OCI-LY3 (cell line): ENCODE measurements around the gene MIEF1.

Experiments
- EZH2phosphoT487 ChIP-seq: fragments of 200-600 bp; shearing (Covaris generic); IDR thresholded peaks from 2 replicates; pipeline ENCODE4 v1.6.1; 2018; ENCODE audit warnings: antibody characterized with exemption, mixed run types, low read depth
- TF ChIP-seq, protein P1 (sequence below): fragments of 200-600, 300-600 bp; sonication (generic); IDR thresholded peaks from 2 replicates; pipeline ENCODE4 v1.5.1; 2014; ENCODE audit warnings: antibody characterized with exemption, low read length, low read depth

DNA sequence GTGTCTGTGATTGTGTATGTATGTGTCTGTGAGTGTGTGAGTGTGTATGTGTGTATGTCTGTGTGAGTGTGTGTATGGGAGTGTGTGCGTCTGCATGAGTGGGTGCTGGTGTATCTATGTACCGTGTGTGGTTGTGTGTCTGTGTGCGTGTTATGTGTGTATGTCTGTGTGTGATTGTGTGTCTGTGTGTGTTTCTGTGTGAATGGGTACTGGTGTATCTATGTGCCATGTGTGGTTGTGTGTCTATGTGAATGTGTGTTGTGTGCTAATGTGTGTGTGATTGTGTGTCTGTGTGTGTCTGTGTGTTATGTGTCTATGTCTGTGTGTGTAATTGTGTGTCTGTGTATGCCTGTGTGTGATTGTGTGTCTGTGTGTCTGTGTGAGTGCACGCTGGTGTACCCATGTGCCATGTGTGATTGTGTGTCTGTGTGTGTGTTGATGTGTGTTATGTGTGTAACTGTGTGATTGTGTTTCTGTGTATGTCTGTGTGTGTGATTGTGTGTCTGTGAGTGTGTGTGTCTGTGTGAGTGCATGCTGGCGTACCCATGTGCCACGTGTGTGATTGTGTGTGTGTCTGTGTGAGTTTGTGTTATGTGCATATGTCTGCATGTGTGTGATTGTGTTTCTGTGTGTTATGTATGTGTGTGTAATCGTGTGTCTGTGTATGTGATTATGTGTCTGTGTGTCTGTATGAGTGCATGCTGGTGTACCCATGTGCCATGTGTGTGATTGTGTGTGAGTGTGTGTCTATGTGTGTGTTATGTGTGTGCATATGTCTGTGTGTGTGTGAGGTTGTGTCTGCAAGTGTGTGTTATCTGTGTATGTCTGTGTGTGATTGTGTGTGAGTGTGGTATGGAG lies 61.7 kb downstream of the MIEF1 start:
- TF ChIP-seq, protein P1, sequence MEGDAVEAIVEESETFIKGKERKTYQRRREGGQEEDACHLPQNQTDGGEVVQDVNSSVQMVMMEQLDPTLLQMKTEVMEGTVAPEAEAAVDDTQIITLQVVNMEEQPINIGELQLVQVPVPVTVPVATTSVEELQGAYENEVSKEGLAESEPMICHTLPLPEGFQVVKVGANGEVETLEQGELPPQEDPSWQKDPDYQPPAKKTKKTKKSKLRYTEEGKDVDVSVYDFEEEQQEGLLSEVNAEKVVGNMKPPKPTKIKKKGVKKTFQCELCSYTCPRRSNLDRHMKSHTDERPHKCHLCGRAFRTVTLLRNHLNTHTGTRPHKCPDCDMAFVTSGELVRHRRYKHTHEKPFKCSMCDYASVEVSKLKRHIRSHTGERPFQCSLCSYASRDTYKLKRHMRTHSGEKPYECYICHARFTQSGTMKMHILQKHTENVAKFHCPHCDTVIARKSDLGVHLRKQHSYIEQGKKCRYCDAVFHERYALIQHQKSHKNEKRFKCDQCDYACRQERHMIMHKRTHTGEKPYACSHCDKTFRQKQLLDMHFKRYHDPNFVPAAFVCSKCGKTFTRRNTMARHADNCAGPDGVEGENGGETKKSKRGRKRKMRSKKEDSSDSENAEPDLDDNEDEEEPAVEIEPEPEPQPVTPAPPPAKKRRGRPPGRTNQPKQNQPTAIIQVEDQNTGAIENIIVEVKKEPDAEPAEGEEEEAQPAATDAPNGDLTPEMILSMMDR = no peak
- TF ChIP-seq EZH2phosphoT487 = no peak
